Smooth muscle cell (in vitro differentiated cells): ENCODE measurements around the gene GPR137. TPM values are rescaled to one million over a fixed set of nuclear protein-coding genes. Genes with fewer than 3 reads are reported as not detected.

Experiments used
- DNase-seq: peaks from one replicate; lab custom pipeline; 2025; ENCODE audit not compliant: unreplicated experiment; lab: John Stamatoyannopoulos, UW
- H2AFZ ChIP-seq: fragments of 200-600 bp; sonication (generic); 2 replicates; pipeline ENCODE4 v1.6.0; 2016; ENCODE audit warnings: antibody characterized with exemption, low read depth, mild to moderate bottlenecking
- H3F3A ChIP-seq: fragments of 200-600 bp; sonication (generic); 2 replicates; pipeline ENCODE4 v1.6.0; 2017; ENCODE audit warnings: antibody characterized with exemption, low read depth
- H3K27ac ChIP-seq: fragments of 200-600 bp; sonication (generic); 2 replicates; pipeline ENCODE4 v1.5.1; 2016; ENCODE audit warnings: low read depth, mild to moderate bottlenecking
- H3K27me3 ChIP-seq: fragments of 200-600 bp; sonication (generic); 2 replicates; pipeline ENCODE4 v1.6.1; 2016; ENCODE audit warnings: low read depth, mild to moderate bottlenecking
- H3K36me3 ChIP-seq: fragments of 200-600 bp; sonication (generic); 2 replicates; pipeline ENCODE4 v1.5.1; 2016; ENCODE audit warnings: low read depth
- H3K4me1 ChIP-seq: fragments of 200-600 bp; sonication (generic); 2 replicates; pipeline ENCODE4 v1.5.1; 2016; ENCODE audit warnings: low read depth
- H3K4me2 ChIP-seq: fragments of 200-600 bp; sonication (generic); 2 replicates; pipeline ENCODE4 v1.6.0; 2016; ENCODE audit warnings: mild to moderate bottlenecking
- H3K4me3 ChIP-seq: fragments of 200-600 bp; sonication (generic); 2 replicates; pipeline ENCODE4 v1.5.1; 2016; ENCODE audit warnings: mild to moderate bottlenecking
- H3K79me2 ChIP-seq: fragments of 200-600 bp; sonication (generic); 2 replicates; pipeline ENCODE4 v1.6.0; 2016; ENCODE audit warnings: low read depth, mild to moderate bottlenecking
- H3K9ac ChIP-seq: fragments of 200-600 bp; sonication (generic); 2 replicates; pipeline ENCODE4 v1.6.0; 2016; ENCODE audit warnings: low read depth
- H3K9me3 ChIP-seq: fragments of 200-600 bp; sonication (generic); replicated peaks from 2 replicates; pipeline ENCODE4 v1.5.1; 2016; ENCODE audit warnings: low read depth
- H4K20me1 ChIP-seq: fragments of 200-600 bp; sonication (generic); 2 replicates; pipeline ENCODE4 v1.6.0; 2016; ENCODE audit warnings: low read depth
- CTCF ChIP-seq: fragments of 200-600 bp; sonication (generic); IDR thresholded peaks from 2 replicates; pipeline ENCODE4 v1.5.1; 2017; ENCODE audit warnings: borderline replicate concordance, mild to moderate bottlenecking, antibody characterized with exemption; ENCODE audit not compliant: insufficient read depth, poor library complexity, severe bottlenecking
- WGBS: methylation state at CpG from one replicate; pipeline ENCODE4 v1.1.7; 2016; ENCODE audit warnings: low lambda C conversion rate; 5-methylcytosine and 5-hydroxymethylcytosine counted together
- polyA plus RNA-seq: library from polyadenylated mRNA; unstranded; fragments of >200 nt; fragmentation: Nextera tagmentation; extraction: Ambion mirVana; gene quantifications from 2 replicates; pipeline ENCODE4 v1.2.1, GENCODE V29; 2016
- total RNA-seq: library from RNA; depleted of rRNA; stranded (reverse); fragments of >200 nt; gene quantifications from 2 replicates; pipeline ENCODE4 v1.2.3, GENCODE V29; 2014

The GPR137 gene
- total and polyA plus RNA-seq, 2 experiments from 2014 or later: 17.3 to 69.0 TPM

GRCh38 chr11:64291262-64291751 is 5.7 kb downstream of the GPR137 start, which contains the start of gene KCNK4:
Gene KCNK4 (plus strand): TSS chr11:64291302. CDS start chr11:64293019, 1,717 bp downstream.
- Histone ChIP-seq H3K4me1 (peaks cover 7% of the 10 kb centered on the region), H3K27me3 (peaks cover 66% of the 10 kb centered on the region), H4K20me1 (peaks cover 20% of the 10 kb centered on the region), H3F3A (no peaks in the 10 kb centered on the region), H3K4me3 (peak within 1 kb of the TSS; percentile 44), H3K79me2 (no peaks in the 10 kb centered on the region), H3K9me3 (no peaks in the 10 kb centered on the region), H3K4me2 (peak within 1 kb of the TSS; percentile 88), H3K27ac (no peak within 1 kb of the TSS), H2AFZ (no peak within 1 kb of the TSS), H3K9ac (no peak within 1 kb of the TSS), H3K36me3 (no peaks in the 10 kb centered on the region)
- no peak for DNase-seq
- TF ChIP-seq CTCF: no peak
- WGBS: 7% methylated on average over 23 of the region's 45 CpGs

GRCh38 chr11:64291752-64292459 is 6.3 kb downstream of the GPR137 start:
- Histone ChIP-seq H3K4me3 (peak overlapping the region; percentile 44), H3K27ac (no peak overlapping the region), H2AFZ (no peak overlapping the region), H3K27me3 (peaks cover 72% of the 10 kb centered on the region), H3K36me3 (no peaks in the 10 kb centered on the region), H3K4me1 (peaks cover 5% of the 10 kb centered on the region), H3K79me2 (no peaks in the 10 kb centered on the region), H3K4me2 (peak overlapping the region; percentile 88), H3F3A (no peaks in the 10 kb centered on the region), H4K20me1 (peaks cover 20% of the 10 kb centered on the region), H3K9me3 (no peaks in the 10 kb centered on the region), H3K9ac (no peak overlapping the region)
- 4% methylated on average over 18 of the region's 96 CpGs for WGBS
- no peak for TF ChIP-seq CTCF
- no peak for DNase-seq

GRCh38 chr11:64292460-64293254 is 7.0 kb downstream of the GPR137 start:
- Histone ChIP-seq H3K9me3 (no peaks in the 10 kb centered on the region), H3K36me3 (no peaks in the 10 kb centered on the region), H3K4me3 (peak overlapping the region; percentile 44), H2AFZ (no peak overlapping the region), H3F3A (no peaks in the 10 kb centered on the region), H3K27me3 (peaks cover 79% of the 10 kb centered on the region), H4K20me1 (peaks cover 20% of the 10 kb centered on the region), H3K4me2 (peak overlapping the region; percentile 88), H3K27ac (no peak overlapping the region), H3K4me1 (peaks cover 5% of the 10 kb centered on the region), H3K9ac (no peak overlapping the region), H3K79me2 (no peaks in the 10 kb centered on the region)
- no peak for DNase-seq
- no peak for TF ChIP-seq CTCF
- 42% methylated on average over 21 of the region's 42 CpGs for WGBS
